HEK293 (cell line): Measurements from ENCODE around the gene COPZ1.
"Not testable (repeated sequence)": the region's sequence is repeated elsewhere in the genome, so short reads cannot be mapped to it uniquely, and the experiment has no call there.

ENCODE experiments used
- CTCF ChIA-PET: fragments of 350-600 bp; formaldehyde crosslinking; extraction: SDS; loops from one replicate; lab custom pipeline; 2021; ENCODE audit warnings: antibody characterized with exemption; lab: Yijun Ruan, JAX
- POLR2A ChIA-PET: fragments of 300-600 bp; formaldehyde crosslinking; extraction: SDS; loops from one replicate; lab custom pipeline; 2020; ENCODE audit warnings: antibody characterized with exemption, inconsistent platforms; lab: Yijun Ruan, JAX
- H3K27ac ChIP-seq: fragments of 200-500 bp; sonication (Bioruptor generic); 2 replicates; pipeline ENCODE4 v1.5.1; 2014; ENCODE audit warnings: low read depth, low read length, control low read depth, inconsistent platforms; ENCODE audit errors: extremely low read depth
- H3K36me3 ChIP-seq, 2 experiments: fragments of 200-500 bp in 1 of 2; sonication (Bioruptor generic) in 1 of 2; 1 replicate in 1 of 2; 2 replicates in 1 of 2; pipeline ENCODE4 v1.5.1; 2014 to 2017; ENCODE audit warnings: inconsistent platforms in 2 of 2, low read length in 2 of 2; ENCODE audit not compliant: control insufficient read depth in 2 of 2, insufficient read depth in 1 of 2
- H3K4me1 ChIP-seq: fragments of 200-500 bp; sonication (Bioruptor generic); 2 replicates; pipeline ENCODE4 v1.5.1; 2014; ENCODE audit warnings: mild to moderate bottlenecking, low read length, inconsistent platforms; ENCODE audit not compliant: control insufficient read depth, insufficient read depth
- H3K4me3 ChIP-seq: 2 replicates; pipeline ENCODE4 v1.5.1; 2011; ENCODE audit warnings: low read depth, mild to moderate bottlenecking, control low read depth, low read length, moderate library complexity
- H3K9me3 ChIP-seq: fragments of 200-500 bp; sonication (Bioruptor generic); 2 replicates; pipeline ENCODE4 v1.5.1; 2014; ENCODE audit warnings: low read depth, low read length, inconsistent platforms; ENCODE audit not compliant: control insufficient read depth, insufficient read depth
- HOXC10 ChIP-seq: sonication (generic); formaldehyde crosslinking; IDR thresholded peaks from 2 replicates; pipeline ENCODE4 v1.8.1; 2023; ENCODE audit warnings: mild to moderate bottlenecking, missing genetic modification reagents
- REST ChIP-seq: fragments of 450-650 bp; formaldehyde crosslinking; IDR thresholded peaks from 2 replicates; pipeline ENCODE4 v1.5.1; 2016; ENCODE audit warnings: missing biosample characterization, missing genetic modification characterization
- SP7 ChIP-seq: fragments of 450-650 bp; formaldehyde crosslinking; IDR thresholded peaks from 2 replicates; pipeline ENCODE4 v1.5.1; 2016; ENCODE audit warnings: missing biosample characterization, missing genetic modification characterization
- ZBTB11 ChIP-seq: fragments of 450-650 bp; formaldehyde crosslinking; conservative IDR thresholded peaks from 2 replicates; pipeline ENCODE4 v1.5.1; 2016; ENCODE audit warnings: low read depth, missing biosample characterization, missing genetic modification characterization
- ZBTB8A ChIP-seq: fragments of 450-650 bp; formaldehyde crosslinking; IDR thresholded peaks from 2 replicates; pipeline ENCODE4 v1.5.1; 2016; ENCODE audit warnings: missing biosample characterization, missing genetic modification characterization
- ZNF214 ChIP-seq: fragments of 450-650 bp; formaldehyde crosslinking; IDR thresholded peaks from 2 replicates; pipeline ENCODE4 v1.5.1; 2017; ENCODE audit warnings: missing biosample characterization, mild to moderate bottlenecking, missing genetic modification characterization, borderline replicate concordance
- ZNF302 ChIP-seq: fragments of 450-650 bp; formaldehyde crosslinking; IDR thresholded peaks from 2 replicates; pipeline ENCODE4 v1.5.1; 2016; ENCODE audit warnings: missing biosample characterization, missing genetic modification characterization, low read depth
- ZNF514 ChIP-seq: fragments of 450-650 bp; formaldehyde crosslinking; IDR thresholded peaks from 2 replicates; pipeline ENCODE4 v1.5.1; 2016; ENCODE audit warnings: missing biosample characterization, missing genetic modification characterization
- TF ChIP-seq, protein P1 (sequence below): fragments of 450-650 bp; formaldehyde crosslinking; IDR thresholded peaks from 2 replicates; pipeline ENCODE4 v1.5.1; 2017; ENCODE audit warnings: missing biosample characterization, mild to moderate bottlenecking, missing genetic modification characterization, moderate library complexity

The COPZ1 gene

GRCh38 chr12:54280468-54281260 lies 44.3 kb upstream of the COPZ1 start, which contains the start of gene HNRNPA1 (continued):
- TF ChIP-seq ZNF302 (tag by site-specific recombination) (no peak), HOXC10 (CRISPR knock-in tag) (no peak), ZNF514 (tag by site-specific recombination) (no peak), ZBTB8A (peak; percentile 41; the same call in 1 of the 2 replicates), SP7 (tag by site-specific recombination) (peak; percentile 90), ZNF214 (tag by site-specific recombination) (no peak), ZBTB11 (tag by site-specific recombination) (no peak), REST (tag by site-specific recombination) (peak; percentile 45)

DNA sequence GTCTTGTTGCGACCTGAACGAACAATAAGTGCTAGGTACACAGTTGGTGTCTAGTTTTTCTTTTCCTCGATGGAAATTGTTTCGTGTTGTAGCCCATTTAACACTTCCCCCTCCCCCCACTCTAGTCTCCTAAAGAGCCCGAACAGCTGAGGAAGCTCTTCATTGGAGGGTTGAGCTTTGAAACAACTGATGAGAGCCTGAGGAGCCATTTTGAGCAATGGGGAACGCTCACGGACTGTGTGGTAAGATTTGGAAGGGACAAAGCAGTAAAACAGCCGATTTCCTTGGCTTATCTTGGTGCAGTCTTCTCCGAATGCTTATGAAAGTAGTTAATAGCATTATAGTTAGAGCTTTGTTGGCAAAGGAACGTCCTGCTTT lies 43.7 kb upstream of the COPZ1 start:
- TF ChIP-seq, protein P1, sequence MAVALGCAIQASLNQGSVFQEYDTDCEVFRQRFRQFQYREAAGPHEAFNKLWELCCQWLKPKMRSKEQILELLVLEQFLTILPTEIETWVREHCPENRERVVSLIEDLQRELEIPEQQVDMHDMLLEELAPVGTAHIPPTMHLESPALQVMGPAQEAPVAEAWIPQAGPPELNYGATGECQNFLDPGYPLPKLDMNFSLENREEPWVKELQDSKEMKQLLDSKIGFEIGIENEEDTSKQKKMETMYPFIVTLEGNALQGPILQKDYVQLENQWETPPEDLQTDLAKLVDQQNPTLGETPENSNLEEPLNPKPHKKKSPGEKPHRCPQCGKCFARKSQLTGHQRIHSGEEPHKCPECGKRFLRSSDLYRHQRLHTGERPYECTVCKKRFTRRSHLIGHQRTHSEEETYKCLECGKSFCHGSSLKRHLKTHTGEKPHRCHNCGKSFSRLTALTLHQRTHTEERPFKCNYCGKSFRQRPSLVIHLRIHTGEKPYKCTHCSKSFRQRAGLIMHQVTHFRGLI = 0 out of 2 replicates have a peak, but pooled peaks have one; percentile 9
- TF ChIP-seq, all 188 proteins: peak for 1; not testable (repeated sequence) for 187
- ChIA-PET CTCF (interaction anchor here (0.7 to 2.8 kb wide), 6 partner anchors 9 to 79 kb away, joined by 3 to 19 read pairs (median 7); partner anchors contain the start of gene COPZ1), POLR2A (interaction anchor here (0.7 to 4.5 kb wide), 16 partner anchors 8 to 78 kb away, joined by 3 to 113 read pairs (median 8); partner anchors contain the start of genes COPZ1 and NFE2)
- Histone ChIP-seq H3K27ac (peak overlapping the region; percentile 94), H3K4me3 (peak overlapping the region; percentile 99), H3K36me3 (peaks cover 30 to 70% of the 10 kb centered on the region in 2 experiments)
- H3K4me1 ChIP-seq, H3K9me3 ChIP-seq: not testable (repeated sequence)

- CTCF ChIA-PET = interaction anchor here (0.7 to 2.8 kb wide), 6 partner anchors 9 to 79 kb away, joined by 3 to 19 read pairs (median 7); partner anchors contain the start of gene COPZ1
- Histone ChIP-seq H3K27ac (peak overlapping the region; percentile 94; the same call in 1 of the 2 replicates), H3K36me3 (peaks cover 35 to 75% of the 10 kb centered on the region in 2 experiments), H3K4me3 (peak overlapping the region; percentile 99)
- not testable (repeated sequence) for H3K4me1 ChIP-seq, H3K9me3 ChIP-seq
- POLR2A ChIA-PET = interaction anchor here (0.7 to 4.5 kb wide), 12 partner anchors 11 to 77 kb away, joined by 3 to 113 read pairs (median 8); partner anchors contain the start of genes COPZ1 and NFE2
Observed at GRCh38 chr12:54281694-54282093, 43.2 kb upstream of the COPZ1 start.
